Measurements from ENCODE around the gene PDHB. TPM values are rescaled to one million over a fixed set of nuclear protein-coding genes. Genes with fewer than 3 reads are reported as not detected.

Gene PDHB
- polyA plus RNA-seq, 3 donors = 30.5 to 125 (median 112) TPM

DNA sequence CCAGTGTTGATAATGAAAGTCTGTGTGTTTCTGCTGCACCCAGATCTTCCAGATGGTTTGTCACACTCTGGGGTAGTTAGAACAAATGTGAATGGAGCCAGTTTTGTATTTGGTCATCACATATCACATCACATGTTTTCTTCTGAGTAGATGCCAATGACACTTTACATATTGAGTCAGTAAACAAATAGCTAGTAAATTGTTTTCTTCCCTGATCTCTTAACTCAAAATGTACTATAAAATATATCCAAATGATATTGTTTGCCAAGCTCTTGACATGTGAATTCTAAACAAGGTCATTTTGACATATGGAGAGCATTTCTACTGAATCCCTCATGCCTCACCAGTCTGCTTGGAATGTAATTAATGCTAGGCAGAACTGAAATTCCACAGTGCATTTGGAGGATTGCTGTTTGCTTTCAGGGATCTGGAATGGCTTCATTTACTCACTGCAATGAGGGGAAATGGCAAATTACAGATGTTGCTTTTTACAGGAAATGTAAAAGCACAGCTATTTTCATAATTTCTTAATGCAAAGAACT is 45.0 kb downstream of the PDHB start:
- peaks cover 28% of the 10 kb centered on the region for H3K79me2 ChIP-seq (ENCODE audit: insufficient read depth, low read length)
- Mint-ChIP-seq H3K4me3 (no peak overlapping the region), H3K4me1 (peaks cover 23% of the 10 kb centered on the region), H3K9me3 (peaks cover 0 to 2% (median 0%) of the 10 kb centered on the region in 7 donors), H3K27me3 (ENCODE audit: low read depth in 3 of 3) (no peaks in the 10 kb centered on the region), H3K36me3 (peaks cover 56 to 79% of the 10 kb centered on the region in 2 donors), H3K27ac (peak overlapping the region in 4 of 7 donors; percentile 16 to 68 (median 40))
- no peak overlapping the region for H3K4me2 ChIP-seq (replicated peaks; ENCODE audit: extremely low read depth, low read length, poor library complexity, severe bottlenecking)
- intact Hi-C loops (cut with micrococcal nuclease) = no loop called here
- H3K27me3 ChIP-seq (ENCODE audit: control insufficient read depth in 2 of 2, insufficient read depth in 2 of 2, low read length in 2 of 2) = no peaks in the 10 kb centered on the region
- H3K9ac ChIP-seq (ENCODE audit: insufficient read depth, low read length, poor library complexity, severe bottlenecking) = no peak overlapping the region
- H3K4me3 ChIP-seq (replicated peaks in 1 of 3; ENCODE audit: low read depth in 2 of 3, low read length in 3 of 3) = no peak overlapping the region
- no peaks in the 10 kb centered on the region for H3K9me3 ChIP-seq (replicated peaks in 1 of 2; ENCODE audit: control insufficient read depth in 1 of 2, insufficient read depth in 1 of 2, low read length in 2 of 2)
- H2AFZ ChIP-seq (ENCODE audit: insufficient read depth, low read depth, low read length, poor library complexity, severe bottlenecking) = no peak overlapping the region
- H3K27ac ChIP-seq (ENCODE audit: low read depth in 1 of 2, low read length in 2 of 2) = peak overlapping the region in 1 of 2 donors; percentile 66
- H4K20me1 ChIP-seq (ENCODE audit: insufficient read depth, low read length) = peaks cover 33% of the 10 kb centered on the region
- H3K4me1 ChIP-seq (ENCODE audit: control insufficient read depth in 1 of 2, insufficient read depth in 2 of 2, low read length in 2 of 2) = peaks cover 3 to 5% of the 10 kb centered on the region in 2 donors
- TF ChIP-seq, protein P1, sequence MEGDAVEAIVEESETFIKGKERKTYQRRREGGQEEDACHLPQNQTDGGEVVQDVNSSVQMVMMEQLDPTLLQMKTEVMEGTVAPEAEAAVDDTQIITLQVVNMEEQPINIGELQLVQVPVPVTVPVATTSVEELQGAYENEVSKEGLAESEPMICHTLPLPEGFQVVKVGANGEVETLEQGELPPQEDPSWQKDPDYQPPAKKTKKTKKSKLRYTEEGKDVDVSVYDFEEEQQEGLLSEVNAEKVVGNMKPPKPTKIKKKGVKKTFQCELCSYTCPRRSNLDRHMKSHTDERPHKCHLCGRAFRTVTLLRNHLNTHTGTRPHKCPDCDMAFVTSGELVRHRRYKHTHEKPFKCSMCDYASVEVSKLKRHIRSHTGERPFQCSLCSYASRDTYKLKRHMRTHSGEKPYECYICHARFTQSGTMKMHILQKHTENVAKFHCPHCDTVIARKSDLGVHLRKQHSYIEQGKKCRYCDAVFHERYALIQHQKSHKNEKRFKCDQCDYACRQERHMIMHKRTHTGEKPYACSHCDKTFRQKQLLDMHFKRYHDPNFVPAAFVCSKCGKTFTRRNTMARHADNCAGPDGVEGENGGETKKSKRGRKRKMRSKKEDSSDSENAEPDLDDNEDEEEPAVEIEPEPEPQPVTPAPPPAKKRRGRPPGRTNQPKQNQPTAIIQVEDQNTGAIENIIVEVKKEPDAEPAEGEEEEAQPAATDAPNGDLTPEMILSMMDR (IDR thresholded peaks at IDR 0.05) = no peak
- peaks cover 45 to 89% of the 10 kb centered on the region in 2 donors for H3K36me3 ChIP-seq (replicated peaks in 1 of 2; ENCODE audit: control insufficient read depth in 1 of 2, insufficient read depth in 2 of 2, low read length in 2 of 2)
- DNase-seq = no peak

DNA sequence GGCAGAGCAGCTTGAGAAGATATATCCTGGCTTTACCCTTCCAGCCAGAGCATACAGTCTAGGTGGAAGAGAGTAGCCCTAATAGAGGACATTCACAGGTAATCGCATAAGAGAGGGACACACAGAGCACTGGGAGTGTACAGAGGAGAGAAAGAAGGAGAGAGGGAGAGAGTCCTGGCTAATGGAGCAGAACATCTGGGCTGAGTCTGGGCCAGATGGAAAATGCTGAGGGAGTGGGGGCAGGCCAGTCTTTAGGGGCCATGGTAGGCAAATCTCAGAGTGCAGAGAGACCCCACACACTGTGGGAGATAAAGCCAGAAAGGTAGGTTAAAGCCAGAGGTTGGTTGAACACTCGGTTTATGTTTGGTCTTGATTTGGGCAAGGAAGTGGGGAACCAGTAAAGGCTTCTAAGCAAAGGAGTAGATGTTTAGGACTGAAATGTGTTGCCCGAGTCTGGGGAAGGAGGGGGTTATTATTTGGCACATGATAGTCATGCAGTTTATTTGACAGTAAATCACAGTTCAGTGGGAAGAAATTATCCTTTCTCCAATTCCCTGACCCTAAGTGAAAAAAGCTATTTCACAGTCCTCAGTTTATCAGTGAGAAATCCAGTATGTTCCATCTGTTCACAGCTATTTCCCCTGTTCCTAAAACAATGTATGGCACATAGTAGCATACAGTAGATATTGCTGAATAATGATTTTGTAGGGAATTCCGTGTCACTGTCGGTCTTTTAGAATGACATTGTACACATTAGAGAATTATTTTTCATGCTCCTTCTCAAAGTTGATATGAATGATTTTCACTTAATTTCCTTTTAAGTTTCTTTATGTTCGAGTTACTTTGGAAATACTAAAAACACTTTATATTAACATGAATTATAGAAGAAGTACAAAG is 45.7 kb downstream of the PDHB start:
- H3K9me3 ChIP-seq (replicated peaks in 1 of 2; ENCODE audit: control insufficient read depth in 1 of 2, insufficient read depth in 1 of 2, low read length in 2 of 2) = no peaks in the 10 kb centered on the region
- H3K79me2 ChIP-seq (ENCODE audit: insufficient read depth, low read length) = peaks cover 32% of the 10 kb centered on the region
- Mint-ChIP-seq H3K27me3 (ENCODE audit: low read depth in 3 of 3) (no peaks in the 10 kb centered on the region), H3K9me3 (no peaks in the 10 kb centered on the region), H3K27ac (peak overlapping the region; percentile 16 to 84 (median 73)), H3K4me1 (peaks cover 23% of the 10 kb centered on the region), H3K36me3 (peaks cover 61 to 79% of the 10 kb centered on the region in 2 donors), H3K4me3 (no peak overlapping the region)
- intact Hi-C loops (cut with micrococcal nuclease) = no loop called here
- H2AFZ ChIP-seq (ENCODE audit: insufficient read depth, low read depth, low read length, poor library complexity, severe bottlenecking) = no peak overlapping the region
- peaks cover 33% of the 10 kb centered on the region for H4K20me1 ChIP-seq (ENCODE audit: insufficient read depth, low read length)
- 92% methylated on average over 2 of the region's 6 CpGs for WGBS (ENCODE audit: insufficient coverage)
- no peak overlapping the region for H3K9ac ChIP-seq (ENCODE audit: insufficient read depth, low read length, poor library complexity, severe bottlenecking)
- peak overlapping the region in 1 of 2 donors; percentile 66 for H3K27ac ChIP-seq (ENCODE audit: low read depth in 1 of 2, low read length in 2 of 2)
- no peak overlapping the region for H3K4me2 ChIP-seq (replicated peaks; ENCODE audit: extremely low read depth, low read length, poor library complexity, severe bottlenecking)
- H3K4me1 ChIP-seq (ENCODE audit: control insufficient read depth in 1 of 2, insufficient read depth in 2 of 2, low read length in 2 of 2) = peaks cover 3 to 5% of the 10 kb centered on the region in 2 donors
- H3K27me3 ChIP-seq (ENCODE audit: control insufficient read depth in 2 of 2, insufficient read depth in 2 of 2, low read length in 2 of 2) = no peaks in the 10 kb centered on the region
- no peak overlapping the region for H3K4me3 ChIP-seq (replicated peaks in 1 of 3; ENCODE audit: low read depth in 2 of 3, low read length in 3 of 3)
- no peak for DNase-seq
- peaks cover 50 to 88% of the 10 kb centered on the region in 2 donors for H3K36me3 ChIP-seq (replicated peaks in 1 of 2; ENCODE audit: control insufficient read depth in 1 of 2, insufficient read depth in 2 of 2, low read length in 2 of 2)
- TF ChIP-seq, protein P1 (IDR thresholded peaks at IDR 0.05) = no peak
